ENCODE measurements around the gene ACOT8.

- no peak for TF ChIP-seq POLR2A (IDR thresholded peaks at IDR 0.05)
- no peak for TF ChIP-seq CTCF (IDR thresholded peaks at IDR 0.05)
Measured at GRCh38 chr20:45899046-45899835, 42.0 kb upstream of the ACOT8 start.

Measured in heart left ventricle (tissue), 13 donors.